Omental fat pad (tissue), 4 donors: Measurements from ENCODE around the gene OR4E1. TPM values are rescaled to one million over a fixed set of nuclear protein-coding genes. Genes with fewer than 3 reads are reported as not detected.

ENCODE experiments used
- ATAC-seq: fragments of 150-250 bp; one replicate; pipeline ENCODE4 v1.9.1; 2016; ENCODE audit warnings: mild to moderate bottlenecking, moderate library complexity; ENCODE audit not compliant: low FRiP score
- DNase-seq: peaks from one replicate; pipeline ENCODE4 v3.0.0-alpha.2; 2019; ENCODE audit warnings: low spot score
- total RNA-seq, 4 donors: library from RNA; depleted of rRNA; stranded (reverse); fragments of >200 nt; gene quantifications; one replicate each; pipeline ENCODE4 v1.1.0, GENCODE V29; 2016
- TF ChIP-seq, protein P1 (sequence below), 3 donors: fragments of 450-650 bp; IDR thresholded peaks; one replicate each; pipeline ENCODE4 v1.5.1; 2016 to 2017; ENCODE audit warnings: antibody characterized with exemption in 3 of 3, mild to moderate bottlenecking in 3 of 3, moderate library complexity in 2 of 3

Gene OR4E1
- total RNA-seq, 4 donors from 2014 or later, result not detected

- TF ChIP-seq, protein P1, sequence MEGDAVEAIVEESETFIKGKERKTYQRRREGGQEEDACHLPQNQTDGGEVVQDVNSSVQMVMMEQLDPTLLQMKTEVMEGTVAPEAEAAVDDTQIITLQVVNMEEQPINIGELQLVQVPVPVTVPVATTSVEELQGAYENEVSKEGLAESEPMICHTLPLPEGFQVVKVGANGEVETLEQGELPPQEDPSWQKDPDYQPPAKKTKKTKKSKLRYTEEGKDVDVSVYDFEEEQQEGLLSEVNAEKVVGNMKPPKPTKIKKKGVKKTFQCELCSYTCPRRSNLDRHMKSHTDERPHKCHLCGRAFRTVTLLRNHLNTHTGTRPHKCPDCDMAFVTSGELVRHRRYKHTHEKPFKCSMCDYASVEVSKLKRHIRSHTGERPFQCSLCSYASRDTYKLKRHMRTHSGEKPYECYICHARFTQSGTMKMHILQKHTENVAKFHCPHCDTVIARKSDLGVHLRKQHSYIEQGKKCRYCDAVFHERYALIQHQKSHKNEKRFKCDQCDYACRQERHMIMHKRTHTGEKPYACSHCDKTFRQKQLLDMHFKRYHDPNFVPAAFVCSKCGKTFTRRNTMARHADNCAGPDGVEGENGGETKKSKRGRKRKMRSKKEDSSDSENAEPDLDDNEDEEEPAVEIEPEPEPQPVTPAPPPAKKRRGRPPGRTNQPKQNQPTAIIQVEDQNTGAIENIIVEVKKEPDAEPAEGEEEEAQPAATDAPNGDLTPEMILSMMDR (IDR thresholded peaks at IDR 0.05), result no peak
- no peak for DNase-seq
- no peak for ATAC-seq
Measured at GRCh38 chr14:21654215-21654614, 19.4 kb downstream of the OR4E1 start.

DNA sequence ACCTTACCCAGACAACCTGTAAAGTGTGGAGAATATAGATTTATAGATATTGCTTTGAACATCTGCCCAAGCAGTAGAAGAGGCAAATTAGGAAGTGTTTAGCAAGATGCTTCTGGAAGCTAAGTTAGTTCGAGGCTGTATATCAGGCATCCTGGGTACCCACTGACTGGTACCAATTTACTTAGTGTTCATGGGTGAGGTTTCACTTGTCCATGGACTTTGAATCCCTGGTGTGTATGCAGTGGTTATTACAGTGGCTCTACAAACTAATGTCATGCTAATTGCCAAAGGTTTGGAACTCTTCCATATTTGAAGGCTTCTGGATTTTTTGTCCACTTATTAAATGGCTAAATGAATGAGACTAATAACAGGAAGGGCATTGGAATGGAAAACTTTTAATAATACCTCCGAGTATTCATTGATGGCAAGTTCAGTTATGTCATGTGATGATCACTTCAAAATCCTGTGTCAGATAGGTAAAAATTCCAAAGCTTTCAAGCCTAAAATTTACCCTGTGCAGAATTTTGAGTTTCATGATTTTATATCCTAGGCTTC lies 20.2 kb downstream of the OR4E1 start, which contains the start of gene OR4E2:
OR4E2 (plus strand) TSS at position 505 of the 555 bp plus-strand sequence. CDS start 11,248 bp downstream, outside the sequence.
- no peak for DNase-seq
- no peak for ATAC-seq
- TF ChIP-seq, protein P1 (IDR thresholded peaks at IDR 0.05), result no peak

- TF ChIP-seq, protein P1 (IDR thresholded peaks at IDR 0.05), result no peak
- ATAC-seq (no peak), DNase-seq (no peak)
Measured at GRCh38 chr14:21652209-21652808, 21.3 kb downstream of the OR4E1 start.

GRCh38 chr14:21647380-21647779 lies 26.2 kb downstream of the OR4E1 start:
- no peak for DNase-seq
- TF ChIP-seq, protein P1 (IDR thresholded peaks at IDR 0.05), result no peak
- no peak for ATAC-seq

GRCh38 chr14:21643407-21643806 lies 30.2 kb downstream of the OR4E1 start:
- ATAC-seq (no peak), DNase-seq (no peak)
- TF ChIP-seq, protein P1 (IDR thresholded peaks at IDR 0.05), result no peak

- ATAC-seq (no peak), DNase-seq (no peak)
- TF ChIP-seq, protein P1 (IDR thresholded peaks at IDR 0.05), result no peak
Measured at GRCh38 chr14:21642683-21643082, 30.9 kb downstream of the OR4E1 start.

GRCh38 chr14:21634840-21635239 lies 38.8 kb downstream of the OR4E1 start, which contains the start of gene OR10G2:
OR10G2 (minus strand) TSS chr14:21634940; CDS start chr14:21634842, 98 bp downstream.
- ATAC-seq (no peak), DNase-seq (no peak)
- TF ChIP-seq, protein P1 (IDR thresholded peaks at IDR 0.05), result no peak
